ENCODE data around the gene IP6K3.

IP6K3 gene

DNA sequence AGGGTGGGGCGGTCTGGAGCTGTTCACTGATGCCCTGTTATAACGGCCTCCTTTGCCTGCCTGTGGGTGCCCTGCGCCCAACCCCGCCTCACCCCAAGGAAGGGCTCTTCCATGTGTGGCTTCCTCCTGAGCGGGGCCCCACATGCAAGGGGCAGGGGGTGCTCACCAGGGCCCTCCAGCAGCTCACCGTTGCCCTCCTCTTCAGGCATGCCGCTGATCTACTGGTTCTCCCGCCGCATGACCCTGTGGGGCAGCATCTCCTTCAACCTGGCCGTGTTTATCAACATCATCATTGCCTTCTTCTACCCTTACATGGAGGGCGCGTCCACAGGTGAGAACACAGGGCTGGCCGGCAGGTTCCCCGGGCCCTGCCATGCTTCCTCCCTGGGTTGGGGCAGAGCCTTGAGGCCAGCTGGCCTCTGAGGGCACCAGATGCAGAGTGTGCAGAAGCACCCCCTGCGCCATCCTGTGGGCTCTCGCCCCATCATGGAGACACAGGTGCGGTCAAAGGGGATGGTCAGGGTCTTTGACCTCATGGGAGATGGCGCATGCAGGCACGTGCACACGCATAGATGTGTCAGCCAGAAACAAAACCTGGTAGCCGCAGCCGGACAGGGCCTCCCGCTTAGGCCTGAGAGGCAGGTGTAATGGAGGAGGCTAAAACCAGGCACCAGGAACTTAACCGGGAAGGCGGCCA, 58.1 kb downstream of the IP6K3 start:
- DNase-seq (ENCODE audit: low read depth) = no peak

DNA sequence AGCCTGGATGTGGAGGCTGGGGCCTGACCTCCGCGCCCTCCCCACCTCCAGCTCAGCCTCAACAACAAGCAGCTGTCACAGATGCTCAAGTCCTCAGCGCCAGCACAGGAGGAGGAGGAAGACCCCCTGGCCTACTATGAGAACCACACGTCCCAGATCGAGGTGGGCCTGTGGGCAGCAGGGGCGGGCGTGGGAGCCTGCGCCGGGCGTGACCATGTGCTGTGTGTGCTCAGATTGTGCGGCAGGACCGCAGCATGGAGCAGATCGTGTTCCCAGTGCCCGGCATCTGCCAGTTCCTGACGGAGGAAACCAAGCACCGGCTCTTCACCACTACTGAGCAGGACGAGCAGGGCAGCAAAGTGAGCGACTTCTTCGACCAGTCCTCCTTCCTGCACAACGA, 58.7 kb downstream of the IP6K3 start:
- DNase-seq (ENCODE audit: low read depth) = no peak

DNA sequence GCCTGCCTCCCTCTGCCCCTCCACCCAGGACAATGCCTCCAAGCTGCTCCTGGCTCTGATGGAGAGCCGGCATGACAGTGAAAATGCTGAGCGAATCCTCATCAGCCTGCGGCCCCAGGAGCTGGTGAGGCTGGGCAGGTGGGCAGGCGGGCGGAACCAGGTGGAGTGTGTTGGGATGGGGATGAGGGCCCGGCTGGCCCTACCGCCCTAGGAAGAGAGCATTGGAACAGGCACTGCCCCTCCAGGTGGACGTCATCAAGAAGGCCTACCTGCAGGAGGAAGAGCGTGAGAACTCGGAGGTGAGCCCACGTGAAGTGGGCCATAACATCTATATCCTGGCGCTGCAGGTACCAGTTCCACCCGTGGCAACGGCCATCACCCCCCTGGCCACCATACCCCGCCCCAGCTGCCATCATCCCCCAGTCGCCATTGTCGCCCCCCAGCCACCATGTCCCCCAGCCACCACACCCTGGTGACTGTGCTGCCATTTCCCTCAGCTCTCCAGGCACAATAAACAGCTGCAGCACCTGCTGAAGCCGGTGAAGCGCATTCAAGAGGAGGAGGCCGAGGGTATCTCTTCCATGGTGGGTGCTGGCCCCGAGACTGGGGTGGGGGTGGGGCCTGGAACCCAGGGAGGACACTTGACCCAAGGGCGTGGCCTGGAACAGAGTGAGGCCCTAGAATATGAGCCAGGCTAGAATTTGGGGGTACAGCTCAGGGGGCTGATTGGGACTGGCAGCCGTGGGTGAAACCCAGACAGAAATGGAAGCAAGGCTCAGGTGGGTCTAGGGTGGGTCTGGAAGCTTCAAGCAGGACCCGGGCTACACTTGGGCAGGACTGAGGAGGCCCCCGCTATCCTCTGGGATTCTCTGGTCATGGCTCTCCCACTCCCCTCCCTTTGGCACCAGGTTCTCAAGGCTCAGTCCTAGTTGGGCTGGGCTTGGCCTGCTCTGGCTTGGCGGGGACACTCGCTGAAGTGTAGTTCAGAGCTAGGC, 59.4 kb downstream of the IP6K3 start:
- DNase-seq (ENCODE audit: low read depth) = no peak

DNA sequence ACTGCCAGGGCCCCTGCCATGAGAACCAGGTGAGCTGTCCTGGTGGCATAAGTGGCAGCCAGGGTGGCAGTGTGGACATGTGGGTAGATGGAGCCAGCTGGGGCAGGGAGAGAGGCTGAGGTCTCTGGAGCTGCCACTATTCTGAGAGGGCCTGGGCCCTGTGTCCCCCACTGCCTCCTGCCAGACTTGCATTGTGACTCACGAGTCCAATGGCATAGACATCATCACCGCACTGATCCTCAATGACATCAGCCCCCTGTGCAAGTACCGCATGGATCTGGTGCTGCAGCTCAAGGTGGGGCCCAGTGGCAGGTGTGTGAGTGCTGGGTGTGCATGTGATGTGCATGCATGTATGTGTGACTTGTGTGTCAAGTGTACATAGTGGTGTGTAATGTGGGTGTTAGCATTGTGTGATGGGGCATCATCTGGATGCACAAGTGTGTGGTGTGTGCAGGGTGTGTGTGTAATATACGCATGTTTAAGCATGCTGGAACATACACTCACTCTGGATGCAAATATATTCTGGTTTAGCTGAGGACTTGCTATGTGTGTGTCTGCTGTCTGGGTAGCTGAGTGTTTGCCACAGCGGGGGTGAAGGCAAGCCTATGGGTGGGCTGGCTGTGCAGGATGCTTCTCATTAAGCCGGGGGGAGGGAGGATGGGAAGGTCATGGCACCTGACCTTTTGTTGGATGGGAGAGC, 60.3 kb downstream of the IP6K3 start:
- DNase-seq (ENCODE audit: low read depth) = no peak

DNA sequence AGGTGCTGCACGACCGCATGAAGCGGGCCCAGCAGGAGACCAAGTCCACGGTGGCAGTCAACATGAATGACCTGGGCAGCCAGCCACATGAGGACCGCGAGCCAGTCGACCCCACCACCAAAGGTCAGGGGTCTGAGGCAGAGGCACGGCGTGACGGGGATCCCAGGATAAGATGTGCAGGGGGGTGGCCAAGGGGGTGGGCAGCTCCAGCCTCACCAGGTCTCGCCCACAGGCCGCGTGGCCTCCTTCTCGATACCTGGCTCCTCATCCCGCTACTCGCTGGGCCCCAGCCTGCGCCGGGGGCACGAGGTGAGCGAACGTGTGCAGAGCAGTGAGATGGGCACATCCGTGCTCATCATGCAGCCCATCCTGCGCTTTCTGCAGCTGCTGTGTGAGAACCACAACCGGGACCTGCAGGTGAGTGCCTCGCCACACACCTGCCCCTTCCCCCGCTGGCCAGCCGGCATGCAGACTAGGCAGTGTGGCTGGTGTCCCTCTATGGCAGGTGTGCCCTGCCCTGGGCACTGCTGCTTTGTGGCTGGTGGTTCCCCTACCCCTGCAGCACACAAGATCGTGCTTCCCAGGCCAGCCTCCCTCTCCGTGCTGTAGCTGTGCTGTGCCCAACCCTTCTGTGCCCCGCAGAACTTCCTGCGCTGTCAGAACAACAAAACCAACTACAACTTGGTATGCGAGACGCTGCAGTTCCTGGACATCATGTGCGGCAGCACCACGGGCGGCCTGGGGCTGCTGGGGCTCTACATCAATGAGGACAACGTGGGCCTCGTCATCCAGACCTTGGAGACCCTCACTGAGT, 61.1 kb downstream of the IP6K3 start:
- no peak for DNase-seq (ENCODE audit: low read depth)

DNA sequence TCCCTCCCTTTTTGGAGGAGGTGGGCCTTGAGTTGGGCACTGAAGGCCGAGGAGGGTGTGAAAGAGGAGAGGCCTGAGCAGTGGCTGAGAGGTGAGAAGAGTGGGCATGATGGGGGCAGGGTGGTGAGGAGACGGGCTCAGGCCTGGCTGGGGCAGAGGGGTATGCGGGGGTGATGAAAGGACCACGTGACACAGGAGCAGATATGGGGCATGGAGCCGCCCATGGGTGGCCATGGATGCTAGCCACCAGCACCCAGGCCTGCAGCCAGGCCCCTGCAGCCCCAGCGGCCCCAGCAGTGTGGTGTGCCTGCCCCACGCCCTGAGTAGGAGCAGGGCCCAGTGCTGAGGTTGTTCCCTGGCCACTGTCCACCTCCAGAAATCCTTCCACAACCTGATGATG, 61.7 kb downstream of the IP6K3 start:
- DNase-seq (ENCODE audit: low read depth) = no peak

DNA sequence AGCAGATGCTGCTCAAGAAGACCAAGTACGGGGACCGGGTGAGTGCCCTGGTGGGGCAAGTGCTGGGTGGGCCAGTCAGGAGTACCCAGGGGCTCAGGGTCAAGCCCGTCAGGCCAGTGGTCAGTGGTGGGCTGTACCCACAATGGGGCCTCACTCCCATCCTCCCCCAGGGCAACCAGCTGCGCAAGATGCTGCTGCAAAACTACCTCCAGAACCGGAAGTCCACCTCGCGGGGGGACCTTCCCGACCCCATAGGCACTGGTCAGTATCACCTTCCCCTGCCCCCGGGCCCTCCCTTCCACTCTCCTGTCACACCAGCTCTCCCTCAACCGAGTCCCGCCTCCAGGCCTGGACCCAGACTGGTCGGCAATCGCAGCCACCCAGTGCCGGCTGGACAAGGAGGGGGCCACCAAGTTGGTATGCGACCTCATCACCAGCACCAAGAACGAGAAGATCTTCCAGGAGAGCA, 62.2 kb downstream of the IP6K3 start:
- DNase-seq (ENCODE audit: low read depth) = no peak

DNA sequence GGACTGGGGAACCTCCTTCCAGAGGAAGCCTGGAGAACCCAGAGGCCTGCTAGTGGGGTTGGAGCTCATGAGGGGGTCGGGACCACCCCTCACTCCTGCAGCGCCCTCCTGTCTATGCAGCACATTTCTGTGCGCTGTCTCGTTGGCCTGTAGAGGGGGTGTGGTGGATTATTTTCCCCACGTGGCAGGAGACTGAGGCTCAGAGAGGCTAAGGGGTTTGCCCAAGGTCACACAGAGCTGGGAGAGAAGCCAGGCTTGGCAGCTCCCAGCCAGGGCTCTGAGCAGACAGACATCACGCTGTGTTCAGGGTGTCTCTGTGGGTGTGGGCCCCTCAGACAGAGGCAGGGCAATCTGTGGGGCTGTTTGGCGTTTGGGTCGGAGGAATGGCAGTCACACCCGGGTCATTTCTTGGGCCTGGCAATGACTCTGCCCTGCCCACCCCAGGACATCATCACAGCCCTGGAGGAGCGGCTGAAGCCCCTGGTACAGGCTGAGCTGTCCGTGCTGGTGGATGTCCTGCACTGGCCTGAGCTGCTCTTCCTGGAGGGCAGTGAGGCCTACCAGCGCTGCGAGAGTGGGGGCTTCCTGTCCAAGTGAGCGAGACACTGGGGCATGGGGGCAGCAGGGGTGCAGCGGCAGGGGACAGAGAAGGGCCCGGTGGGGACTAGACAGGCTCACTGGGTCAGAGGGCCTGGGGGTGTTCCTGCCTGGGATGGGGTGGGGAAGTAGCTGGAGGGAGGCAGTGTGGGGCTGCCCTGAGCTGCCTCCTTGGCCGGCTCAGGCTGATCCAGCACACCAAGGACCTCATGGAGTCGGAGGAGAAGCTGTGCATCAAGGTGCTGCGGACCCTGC, 62.9 kb downstream of the IP6K3 start:
- DNase-seq (ENCODE audit: low read depth) = no peak

DNA sequence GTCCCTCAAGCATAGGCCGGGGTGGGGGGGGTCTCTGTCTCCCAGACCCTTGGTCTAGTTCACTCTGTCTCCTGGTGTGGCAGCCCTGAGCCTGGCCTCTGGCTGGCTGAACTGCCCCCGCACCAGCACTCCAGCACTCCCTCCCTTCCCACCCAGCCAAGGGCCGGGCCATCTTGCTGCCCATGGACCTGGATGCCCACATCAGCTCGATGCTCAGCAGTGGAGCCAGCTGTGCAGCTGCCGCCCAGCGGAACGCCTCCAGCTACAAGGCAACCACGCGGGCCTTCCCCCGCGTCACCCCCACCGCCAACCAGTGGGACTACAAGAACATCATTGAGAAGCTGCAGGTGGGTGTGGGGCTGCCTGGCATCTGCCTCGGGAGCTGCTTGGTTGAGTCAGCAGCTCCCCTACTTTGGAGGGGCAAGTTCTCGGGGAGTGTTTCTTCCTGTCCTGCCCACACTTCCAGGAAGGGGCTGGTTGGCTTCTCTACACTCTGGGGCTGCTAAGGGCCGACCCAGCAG, 63.6 kb downstream of the IP6K3 start:
- DNase-seq (ENCODE audit: low read depth) = no peak

DNA sequence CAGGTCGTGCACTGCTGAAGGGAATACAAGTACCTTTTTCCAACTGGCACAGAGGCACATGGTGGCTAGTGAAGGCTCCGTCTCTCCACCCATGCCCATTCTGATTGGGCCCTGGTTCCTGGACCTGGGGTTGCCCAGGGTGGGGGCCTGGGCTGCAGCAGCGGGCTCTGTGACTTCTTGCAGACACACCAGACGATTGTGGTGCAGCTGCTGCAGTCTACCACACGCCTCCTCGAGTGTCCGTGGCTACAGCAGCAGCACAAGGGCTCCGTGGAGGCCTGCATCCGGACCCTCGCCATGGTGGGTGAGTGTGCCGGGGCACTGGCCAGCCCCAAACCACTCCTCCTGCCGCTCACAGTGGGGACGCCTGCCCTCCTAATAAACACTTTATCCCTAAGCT, 64.4 kb downstream of the IP6K3 start:
- DNase-seq (ENCODE audit: low read depth) = no peak

DNA sequence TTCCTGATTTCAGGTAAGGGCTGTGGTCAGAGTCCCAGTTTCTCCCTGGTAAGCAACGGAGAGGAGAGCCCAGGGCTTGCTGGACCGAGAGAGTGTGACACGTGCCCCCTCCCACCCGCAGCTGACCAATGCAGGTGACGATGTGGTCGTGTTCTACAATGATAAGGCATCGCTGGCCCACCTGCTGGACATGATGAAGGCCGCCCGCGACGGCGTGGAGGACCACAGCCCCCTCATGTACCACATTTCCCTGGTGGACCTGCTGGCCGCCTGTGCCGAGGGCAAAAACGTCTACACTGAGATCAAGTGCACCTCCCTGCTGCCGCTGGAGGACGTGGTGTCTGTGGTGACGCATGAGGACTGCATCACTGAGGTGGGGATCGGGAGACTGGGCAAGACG, 66.9 kb downstream of the IP6K3 start:
- DNase-seq (ENCODE audit: low read depth) = no peak

DNA sequence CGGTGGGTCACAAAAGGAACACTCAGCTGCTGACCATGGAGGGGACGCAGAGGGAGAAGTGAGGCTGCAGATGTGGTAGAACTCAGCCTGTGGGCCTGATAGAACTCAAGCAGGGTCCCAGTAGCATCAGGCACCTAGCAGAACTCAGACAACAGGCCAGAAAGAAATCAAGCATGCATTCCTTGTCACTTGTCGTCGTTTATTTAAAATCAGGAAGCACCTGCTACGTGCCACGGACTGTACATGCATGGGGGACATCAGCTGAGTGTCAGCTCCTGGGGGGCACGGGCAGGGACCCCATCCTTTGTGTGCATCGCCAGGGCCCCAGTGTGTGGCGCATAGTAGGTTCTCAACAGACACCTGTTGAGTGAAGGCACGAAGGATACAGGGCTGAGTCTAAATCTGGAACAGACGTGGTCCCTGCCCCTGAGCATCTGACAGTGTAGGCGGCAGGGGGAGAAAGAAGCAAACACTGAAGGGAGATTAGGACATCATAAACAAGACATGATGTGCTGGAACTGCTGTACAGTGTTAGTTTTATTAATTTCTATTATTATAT, 67.7 kb downstream of the IP6K3 start:
- no peak for DNase-seq (ENCODE audit: low read depth)

DNA sequence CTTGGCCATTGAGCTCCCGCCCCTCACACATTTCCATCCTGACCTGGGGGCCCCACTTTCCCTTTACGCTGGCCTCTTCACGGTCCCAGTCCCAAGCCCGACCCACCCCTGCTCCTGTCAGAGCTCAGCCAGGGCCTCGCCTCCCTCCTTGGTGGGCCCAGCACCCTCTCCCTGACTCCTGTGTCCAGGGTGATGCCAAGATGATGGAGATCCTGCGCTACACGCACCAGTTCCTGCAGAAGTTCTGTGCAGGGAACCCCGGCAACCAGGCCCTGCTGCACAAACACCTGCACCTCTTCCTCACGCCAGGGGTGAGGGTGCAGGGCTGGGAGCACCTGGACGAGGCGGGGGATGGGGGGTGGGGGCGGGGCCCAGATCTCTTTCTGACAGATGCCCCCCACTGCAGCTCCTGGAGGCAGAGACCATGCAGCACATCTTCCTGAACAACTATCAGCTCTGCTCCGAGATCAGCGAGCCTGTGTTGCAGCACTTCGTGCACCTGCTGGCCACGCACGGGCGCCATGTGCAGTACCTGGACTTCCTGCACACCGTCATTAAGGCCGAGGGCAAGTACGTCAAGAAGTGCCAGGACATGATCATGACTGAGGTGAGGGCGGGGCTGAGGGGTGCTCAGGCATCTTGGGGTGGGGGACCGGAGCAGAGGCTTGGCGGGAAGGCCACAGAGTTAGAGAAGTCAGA, 68.3 kb downstream of the IP6K3 start:
- no peak for DNase-seq (ENCODE audit: low read depth)

DNA sequence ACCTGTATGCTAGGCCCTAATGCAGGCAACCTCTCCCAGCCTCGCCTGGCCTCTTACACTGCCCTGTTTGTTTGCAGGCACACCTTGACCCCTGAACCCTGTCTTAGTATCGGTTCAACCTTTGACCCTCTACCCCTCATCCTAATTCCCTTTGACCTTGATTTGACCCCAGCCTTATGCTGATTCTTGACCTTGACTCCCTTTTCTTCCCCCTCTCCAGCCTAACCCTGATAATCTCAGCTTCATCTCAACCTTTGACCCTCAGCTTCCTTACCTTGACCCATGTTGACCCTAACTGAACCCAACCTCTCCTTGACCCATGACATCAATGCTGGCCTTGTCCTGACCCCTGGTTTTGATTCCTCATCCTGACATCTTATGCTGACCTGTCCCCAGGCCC, 69.0 kb downstream of the IP6K3 start:
- DNase-seq (ENCODE audit: low read depth) = no peak

DNA sequence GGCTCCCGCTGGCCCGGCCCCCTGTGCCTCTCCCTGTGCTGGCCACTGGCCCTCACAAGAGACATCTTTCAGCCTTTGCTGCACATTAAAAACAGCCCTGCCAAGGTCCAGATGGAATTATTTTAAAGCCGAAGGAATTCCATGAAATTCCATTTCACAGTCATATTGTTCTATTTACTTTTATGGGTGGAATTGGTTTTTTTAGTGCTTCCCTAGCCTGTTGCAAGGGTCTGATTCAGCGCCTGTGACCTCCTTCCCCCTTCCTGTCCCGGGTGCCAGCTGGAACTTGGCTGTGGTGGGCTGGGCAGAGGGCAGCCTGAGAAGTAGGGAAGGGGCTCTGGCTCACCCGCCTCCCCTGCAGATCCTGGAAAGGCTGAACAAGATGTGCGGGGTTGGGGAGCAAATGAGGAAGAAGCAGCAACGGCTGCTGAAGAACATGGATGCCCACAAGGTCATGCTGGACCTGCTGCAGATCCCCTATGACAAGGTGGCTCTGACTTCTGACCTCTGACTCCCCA, 69.5 kb downstream of the IP6K3 start:
- no peak for DNase-seq (ENCODE audit: low read depth)

DNA sequence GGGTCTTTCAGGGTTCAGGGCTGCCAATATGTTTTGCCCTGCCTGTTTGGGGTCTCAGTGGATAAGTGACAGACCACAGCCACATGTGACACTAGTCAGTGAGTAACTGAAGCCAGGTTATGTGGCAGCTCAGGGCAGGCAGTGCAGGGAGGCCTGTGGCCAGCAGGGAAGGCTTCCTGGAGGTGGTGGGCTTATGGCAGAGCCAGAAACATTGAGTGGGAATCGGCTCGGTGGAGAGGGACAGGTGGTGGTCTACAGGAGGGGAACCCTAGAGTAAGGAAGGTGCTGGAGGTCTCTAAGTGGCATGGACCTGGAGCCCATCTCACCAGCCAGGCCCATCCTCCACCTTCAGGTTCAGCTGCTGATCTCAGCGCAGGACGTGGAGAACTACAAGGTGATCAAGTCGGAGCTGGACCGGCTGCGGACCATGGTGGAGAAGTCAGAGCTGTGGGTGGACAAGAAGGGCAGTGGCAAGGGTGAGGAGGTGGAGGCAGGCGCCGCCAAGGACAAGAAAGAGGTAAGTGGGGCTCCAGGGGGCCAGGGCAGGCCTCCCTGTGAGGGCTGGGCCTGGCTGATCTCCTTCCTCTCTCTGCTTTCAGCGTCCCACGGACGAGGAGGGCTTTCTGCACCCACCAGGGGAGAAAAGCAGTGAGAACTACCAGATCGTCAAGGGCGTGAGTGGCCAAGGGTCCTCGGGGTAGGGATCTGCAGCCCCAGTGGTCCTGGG, 70.1 kb downstream of the IP6K3 start:
- DNase-seq (ENCODE audit: low read depth) = no peak

DNA sequence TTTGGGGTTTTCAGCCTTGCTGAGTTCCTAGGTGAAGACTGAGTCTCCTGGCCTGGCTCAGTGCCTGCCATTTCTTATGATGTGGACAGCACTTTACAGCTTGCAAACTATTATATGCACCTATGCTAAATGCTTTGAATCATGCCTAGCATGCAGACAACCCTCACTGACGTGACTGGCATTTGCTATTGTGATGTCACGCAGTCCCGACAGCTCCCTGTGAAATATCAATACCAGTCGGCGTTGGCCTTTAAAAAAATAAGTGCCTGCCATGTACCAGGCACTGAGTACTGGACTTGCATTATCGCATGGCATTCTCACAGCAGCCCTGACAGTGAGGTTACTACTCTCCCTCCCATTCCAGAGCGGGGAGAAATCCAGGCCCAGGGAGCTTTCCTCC, 70.7 kb downstream of the IP6K3 start:
- DNase-seq (ENCODE audit: low read depth) = no peak

DNA sequence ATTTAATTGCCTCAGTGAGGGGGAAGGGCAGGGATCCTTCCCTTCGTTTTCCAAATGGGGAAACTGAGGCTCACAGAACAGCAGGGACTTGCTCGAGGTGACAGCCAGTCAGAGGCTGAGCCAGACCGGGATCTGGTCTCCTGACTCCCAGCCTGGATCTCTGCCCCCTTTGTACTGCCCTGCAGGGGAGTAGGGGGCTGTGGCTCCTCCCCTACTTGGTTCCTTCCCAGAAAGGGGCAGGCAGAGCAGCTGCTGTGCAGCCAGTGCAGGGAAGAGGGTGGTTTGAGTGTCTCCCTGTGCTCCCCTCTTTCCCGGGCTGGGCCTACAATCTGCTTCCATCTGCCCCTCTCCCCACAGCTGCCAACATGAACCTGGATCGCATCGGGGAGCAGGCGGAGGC, 72.9 kb downstream of the IP6K3 start:
- no peak for DNase-seq (ENCODE audit: low read depth)

DNA sequence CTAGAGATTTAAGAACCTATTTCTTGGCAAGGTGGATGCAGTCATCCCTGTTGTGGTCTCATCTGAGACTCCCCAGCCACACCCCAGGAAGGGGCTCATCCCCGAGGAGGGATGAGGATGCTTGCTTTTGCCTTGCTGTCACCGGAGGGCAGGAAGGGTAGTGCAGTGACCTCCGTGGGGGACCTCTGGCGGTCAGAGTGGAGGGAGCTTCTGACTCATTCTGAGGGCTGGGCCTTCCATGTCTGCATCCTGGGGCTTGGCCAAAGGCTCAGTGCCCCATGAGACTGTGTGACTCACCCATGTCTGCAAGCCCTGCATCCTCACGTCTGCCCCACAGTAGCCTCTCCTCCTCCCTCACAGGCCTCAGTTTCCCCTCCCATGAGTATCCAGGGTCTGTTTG, 73.9 kb downstream of the IP6K3 start:
- DNase-seq (ENCODE audit: low read depth) = peak; percentile 92
